HG03175 (cell line): Measurements from ENCODE around the gene TLE4.

Experiments
- ATAC-seq: cut with Tn5 transposase; IDR thresholded peaks from one replicate; pipeline ENCODE4 v1.9.1; 2021; ENCODE audit warnings: mild to moderate bottlenecking, moderate library complexity; ENCODE audit not compliant: unreplicated experiment

TLE4 gene

GRCh38 chr9:79765466-79765865, 193.7 kb downstream of the TLE4 start:
- ATAC-seq = no peak

DNA sequence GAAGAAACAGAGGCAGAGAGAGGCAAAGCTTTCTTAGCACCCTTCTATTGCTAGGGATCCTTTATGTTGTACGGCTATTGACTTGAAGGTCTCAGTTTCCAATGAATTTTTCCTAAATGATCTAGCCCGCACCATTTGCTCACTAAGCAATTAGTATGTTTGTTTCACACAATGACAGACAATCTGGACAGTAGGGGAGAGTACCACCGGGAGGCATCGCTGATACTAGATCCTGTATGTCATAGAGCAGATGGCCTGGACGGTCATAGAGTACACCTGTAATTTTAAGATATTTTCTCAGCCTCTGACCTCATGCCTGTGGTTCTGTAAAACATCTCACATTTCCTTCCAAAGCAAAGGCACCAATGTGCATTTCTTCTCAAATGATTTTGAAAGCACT, 194.3 kb downstream of the TLE4 start:
- no peak for ATAC-seq

DNA sequence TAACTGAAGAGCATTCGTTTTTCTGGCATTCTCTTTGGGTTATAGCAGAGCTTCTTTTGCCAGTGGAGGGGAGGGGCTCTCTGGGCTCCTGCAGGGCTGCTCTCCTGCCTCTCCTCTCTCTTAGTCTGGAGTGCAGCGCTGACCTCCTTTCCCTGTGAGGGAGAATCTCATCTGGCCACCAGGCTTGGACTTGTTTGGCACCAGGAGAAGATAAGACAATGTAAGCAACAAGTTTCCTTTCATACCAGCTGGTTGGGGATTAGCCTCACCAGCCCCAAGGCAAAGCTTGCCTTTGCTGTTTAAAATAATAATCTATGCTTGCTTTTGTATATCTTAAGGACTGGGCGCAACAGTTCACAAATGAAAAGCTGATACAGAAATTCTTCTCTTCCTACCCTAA, 196.4 kb downstream of the TLE4 start:
- ATAC-seq = no peak

DNA sequence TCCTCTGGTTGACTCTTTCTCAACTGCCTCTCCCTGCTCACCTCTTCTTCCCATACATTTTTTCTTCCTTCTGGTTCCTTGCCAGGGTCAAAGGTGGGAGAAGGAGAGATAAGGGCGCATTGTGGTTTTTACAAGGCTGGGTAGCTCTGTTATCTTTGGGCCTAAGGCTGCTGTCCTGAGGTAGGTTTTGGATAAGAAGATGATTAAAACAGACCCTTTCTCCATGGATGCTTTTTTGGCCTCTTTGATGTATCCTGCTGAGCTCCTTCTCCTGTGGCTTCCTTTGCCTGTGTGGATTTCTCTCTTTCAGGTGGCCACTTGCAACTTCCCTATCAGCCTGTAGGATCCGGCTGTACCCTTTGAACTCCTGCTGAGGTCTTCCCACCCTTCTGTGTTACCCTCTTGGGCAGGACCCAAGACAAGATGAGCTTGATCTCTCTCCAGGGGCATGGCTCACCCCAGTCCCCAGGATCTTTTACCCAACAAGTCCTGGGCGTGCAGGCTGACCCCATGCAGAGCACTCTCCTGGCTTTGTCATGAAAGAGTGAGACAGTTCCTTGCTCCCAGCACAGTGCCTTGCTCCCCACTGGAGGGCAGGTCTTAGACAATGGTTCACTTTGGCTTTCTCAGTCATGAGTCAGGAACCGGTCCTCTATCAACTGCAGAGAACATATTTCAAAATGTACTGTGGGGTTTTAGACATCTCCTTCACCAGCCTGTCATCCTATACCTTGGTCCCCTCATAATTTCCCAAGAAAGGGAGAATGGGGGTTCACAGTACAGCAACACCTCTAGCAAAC, 197.9 kb downstream of the TLE4 start:
- ATAC-seq = no peak

DNA sequence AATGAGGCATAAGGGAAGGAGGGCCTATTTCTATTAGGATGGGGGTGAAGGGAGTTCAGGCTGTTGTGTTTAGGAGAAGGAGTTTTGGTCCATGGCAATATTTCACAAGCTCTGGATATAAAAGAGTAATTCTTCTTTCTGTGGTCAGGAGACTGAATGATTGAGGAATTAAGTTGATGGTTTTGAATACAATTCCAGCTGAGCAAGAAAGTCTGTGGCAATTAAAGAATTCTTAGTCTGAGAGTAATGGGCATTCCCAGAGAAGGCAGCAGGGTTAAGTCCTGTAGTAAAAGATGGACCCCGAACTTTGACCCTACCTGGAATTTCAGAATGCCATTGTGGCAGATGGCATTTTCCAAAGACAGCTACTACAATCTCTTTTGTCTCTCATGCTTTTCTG, 202.6 kb downstream of the TLE4 start:
- no peak for ATAC-seq
